Endothelial cell of umbilical vein (primary cell): ENCODE results near the gene JPH3. TPM values are rescaled to one million over a fixed set of nuclear protein-coding genes. Genes with fewer than 3 reads are reported as not detected.

ENCODE experiments used
- BruUV-seq: library from RNA; stranded (reverse); fragments of 400-500 nt; replicated peaks from 2 replicates; lab custom pipeline; 2021; lab: Mats Ljungman, UMichigan
- CTCF ChIA-PET: fragments of 300-600, 350-600 bp; sonication (Branson Sonifier 250); formaldehyde crosslinking; loops from one replicate; lab custom pipeline; 2021; ENCODE audit warnings: antibody characterized with exemption, inconsistent platforms; lab: Charles Lee
- POLR2A ChIA-PET: fragments of 300-600, 350-600 bp; sonication (Branson Sonifier 250); formaldehyde crosslinking; loops from one replicate; lab custom pipeline; 2021; ENCODE audit warnings: antibody characterized with exemption, inconsistent platforms; lab: Charles Lee
- DNase-seq: peaks from one replicate; pipeline ENCODE4 v3.0.0-alpha.2; 2011; ENCODE audit warnings: low read depth, low spot score
- FAIRE-seq: peaks from 2 replicates; lab custom pipeline; 2011; peaks lifted over from hg19 to GRCh38; lab: Jason Lieb, UNC
- H2AFZ ChIP-seq: 2 replicates; pipeline ENCODE4 v1.6.0; 2012; ENCODE audit warnings: low read depth, low read length, control low read depth, inconsistent platforms
- H3K27ac ChIP-seq: 2 replicates; pipeline ENCODE4 v1.5.1; 2011; ENCODE audit warnings: low read depth, mild to moderate bottlenecking, control low read depth, low read length, moderate library complexity; ENCODE audit not compliant: insufficient read depth
- H3K27me3 ChIP-seq, 2 experiments: 2 replicates each; pipeline versions ENCODE4 v1.6.0 to v1.6.1; 2011; ENCODE audit warnings: low read length in 2 of 2, mixed read lengths in 1 of 2; ENCODE audit not compliant: control insufficient read depth in 2 of 2, insufficient read depth in 2 of 2
- H3K36me3 ChIP-seq, 2 experiments: 2 replicates in 1 of 2; 3 replicates in 1 of 2; pipeline ENCODE4 v1.5.1; 2011; ENCODE audit warnings: low read length in 2 of 2, mild to moderate bottlenecking in 1 of 2, moderate library complexity in 1 of 2; ENCODE audit not compliant: control insufficient read depth in 2 of 2, insufficient read depth in 2 of 2; ENCODE audit errors: extremely low read depth in 1 of 2
- H3K4me1 ChIP-seq: 3 replicates; pipeline ENCODE4 v1.5.1; 2011; ENCODE audit warnings: mild to moderate bottlenecking, low read length; ENCODE audit not compliant: control insufficient read depth, insufficient read depth; ENCODE audit errors: extremely low read depth
- H3K4me2 ChIP-seq: 2 replicates; pipeline ENCODE4 v1.6.1; 2011; ENCODE audit warnings: low read length, control low read depth, mixed read lengths; ENCODE audit not compliant: insufficient read depth
- H3K4me3 ChIP-seq, 3 experiments: fragments of 200-600 bp in 1 of 3; sonication (generic), shearing (Covaris generic) in 1 of 3; replicated peaks in 1 of 3; 2 replicates each; pipeline ENCODE4 v1.5.1; 2011 to 2016; ENCODE audit warnings: control low read depth in 3 of 3, low read length in 3 of 3, mild to moderate bottlenecking in 2 of 3, inconsistent platforms in 1 of 3, low read depth in 1 of 3, moderate library complexity in 1 of 3; ENCODE audit not compliant: insufficient read depth in 1 of 3
- H3K79me2 ChIP-seq: 2 replicates; pipeline ENCODE4 v1.6.0; 2012; ENCODE audit warnings: low read length, inconsistent platforms; ENCODE audit not compliant: control insufficient read depth, insufficient read depth
- H3K9ac ChIP-seq: replicated peaks from 2 replicates; pipeline ENCODE3; 2011; ENCODE audit warnings: low read length, control low read depth; ENCODE audit not compliant: insufficient read depth; ENCODE audit errors: extremely low read depth
- H3K9me1 ChIP-seq: replicated peaks from 3 replicates; pipeline ENCODE4 v1.6.0; 2011; ENCODE audit warnings: mild to moderate bottlenecking, low read length; ENCODE audit not compliant: control insufficient read depth, insufficient read depth; ENCODE audit errors: extremely low read depth
- H3K9me3 ChIP-seq: replicated peaks from 2 replicates; pipeline ENCODE4 v1.5.1; 2012; ENCODE audit warnings: low read length, inconsistent platforms; ENCODE audit not compliant: control insufficient read depth, insufficient read depth
- H4K20me1 ChIP-seq: replicated peaks from 2 replicates; pipeline ENCODE3; 2011; ENCODE audit warnings: mild to moderate bottlenecking, low read length; ENCODE audit not compliant: control insufficient read depth, insufficient read depth; ENCODE audit errors: extremely low read depth
- CTCF ChIP-seq, 2 donors: IDR thresholded peaks; 1 replicate in 1 of 2; 2 replicates in 1 of 2; pipeline ENCODE4 v1.5.1; 2011; ENCODE audit warnings: low read length in 2 of 2, mild to moderate bottlenecking in 2 of 2, moderate library complexity in 2 of 2, control low read depth in 1 of 2, inconsistent platforms in 1 of 2, low read depth in 1 of 2; ENCODE audit not compliant: insufficient read depth in 1 of 2; ENCODE audit errors: extremely low read depth in 1 of 2
- EZH2 ChIP-seq: IDR thresholded peaks from 2 replicates; pipeline ENCODE4 v1.6.1; 2012; ENCODE audit warnings: borderline replicate concordance, low read depth, mild to moderate bottlenecking, moderate library complexity, low read length, inconsistent platforms; ENCODE audit not compliant: severe bottlenecking
- FOS ChIP-seq: IDR thresholded peaks from 2 replicates; pipeline ENCODE4 v1.6.1; 2011; ENCODE audit warnings: mild to moderate bottlenecking, low read length, moderate library complexity, borderline replicate concordance; ENCODE audit not compliant: insufficient read depth
- GATA2 ChIP-seq: IDR thresholded peaks from 2 replicates; pipeline ENCODE4 v1.7.0; 2011; ENCODE audit warnings: low read depth, mild to moderate bottlenecking, moderate library complexity, mixed read lengths, low read length; ENCODE audit not compliant: insufficient read length, insufficient read depth
- JUN ChIP-seq: IDR thresholded peaks from 2 replicates; pipeline ENCODE4 v1.6.1; 2011; ENCODE audit warnings: borderline replicate concordance, low read depth; ENCODE audit not compliant: insufficient read length, insufficient read depth
- MAX ChIP-seq: IDR thresholded peaks from 2 replicates; pipeline ENCODE4 v1.6.1; 2011; ENCODE audit not compliant: insufficient read depth, insufficient read length
- MYC ChIP-seq: IDR thresholded peaks from one replicate; pipeline ENCODE4 v1.6.1; 2011; ENCODE audit warnings: mild to moderate bottlenecking, low read depth, low read length
- POLR2A ChIP-seq: IDR thresholded peaks from 2 replicates; pipeline ENCODE4 v1.6.1; 2012; ENCODE audit warnings: low read depth, mild to moderate bottlenecking, control low read depth, low read length
- POLR2AphosphoS5 ChIP-seq: IDR thresholded peaks from 2 replicates; pipeline ENCODE4 v1.6.1; 2012; ENCODE audit warnings: low read depth, mild to moderate bottlenecking, control low read depth, low read length, moderate library complexity; ENCODE audit not compliant: insufficient read depth
- dilution Hi-C: fragments of 300-500 bp; cut with MboI; formaldehyde crosslinking; loops from one replicate; pipeline ENCODE4 v1.15.0; 2019; ENCODE audit warnings: low sequenced_read_pairs; ENCODE audit not compliant: extremely low pct_ligation_motif_present
- intact Hi-C: fragments of 100-400 bp; cut with micrococcal nuclease; formaldehyde crosslinking; loops from one replicate; pipeline ENCODE4 v1.10.0; 2022
- polyA plus RNA-seq, 4 experiments: library from polyadenylated mRNA; depleted of rRNA in 3 of 4; stranded (reverse) in 3 of 4; unstranded in 1 of 4; fragments of >200 nt; gene quantifications; 2 replicates each; pipeline versions ENCODE4 v1.2.1 to v1.2.3, GENCODE V29; 2011 to 2012; ENCODE audit warnings: missing spikeins in 1 of 4
- total RNA-seq: library from RNA; stranded (reverse); gene quantifications from 2 replicates; pipeline ENCODE4 v1.2.3, GENCODE V29; 2021

JPH3 gene
- total and polyA plus RNA-seq, 2 donors (not counting 3 experiments of a cell fraction or from before 2014, with no cell fraction given), result 0.22 to 0.30 TPM

- Histone ChIP-seq H3K27ac (no peak overlapping the region), H4K20me1 (no peaks in the 10 kb centered on the region), H3K36me3 (no peaks in the 10 kb centered on the region), H3K27me3 (peaks cover 0 to 2% of the 10 kb centered on the region in 2 experiments), H3K4me2 (no peak overlapping the region), H2AFZ (no peak overlapping the region), H3K79me2 (no peaks in the 10 kb centered on the region), H3K9me3 (no peaks in the 10 kb centered on the region), H3K4me1 (no peaks in the 10 kb centered on the region), H3K9ac (no peak overlapping the region), H3K9me1 (no peaks in the 10 kb centered on the region), H3K4me3 (no peak overlapping the region)
- intact Hi-C loops (no loop called here), dilution Hi-C loops (no loop called here)
- FAIRE-seq, result no peak
- DNase-seq, result no peak
- BruUV-seq, result no TSS peak
- no peak for TF ChIP-seq MAX
- TF ChIP-seq JUN, result no peak
- no peak for TF ChIP-seq POLR2AphosphoS5
- no peak for TF ChIP-seq CTCF (IDR thresholded peaks at IDR 0.05; ENCODE audit: extremely low read depth in 1 of 2, insufficient read depth in 1 of 2, low read depth in 1 of 2, low read length in 2 of 2)
- TF ChIP-seq FOS, result no peak
- no peak for TF ChIP-seq EZH2
- TF ChIP-seq MYC, result no peak
- no peak for TF ChIP-seq GATA2
- no peak for TF ChIP-seq POLR2A
- POLR2A ChIA-PET, result no interaction called here
- CTCF ChIA-PET, result interaction anchor here (1.0 to 2.9 kb wide), 2 partner anchors 16 to 203 kb away, joined by 4 to 12 read pairs; no protein-coding TSS in a partner anchor
Measured at GRCh38 chr16:87619360-87620200, 17.3 kb downstream of the JPH3 start.
